Fibroblast of mammary gland (primary cell): ENCODE data around the gene ZDHHC19.
"Not testable (repeated sequence)": the region's sequence is repeated elsewhere in the genome, so short reads cannot be mapped to it uniquely, and the experiment has no call there.

Experiments
- DNase-seq: peaks from one replicate; pipeline ENCODE4 v3.0.0-alpha.2; 2010; ENCODE audit warnings: low read depth
- H3K4me3 ChIP-seq: 2 replicates; pipeline ENCODE4 v1.5.1; 2011; ENCODE audit warnings: low read depth, mild to moderate bottlenecking, low read length, moderate library complexity; ENCODE audit not compliant: control insufficient read depth
- TF ChIP-seq, protein P1 (sequence below): conservative IDR thresholded peaks from 2 replicates; pipeline ENCODE4 v1.5.1; 2011; ENCODE audit warnings: low read depth, low read length, inconsistent platforms; ENCODE audit not compliant: control insufficient read depth, insufficient read depth

Gene ZDHHC19

GRCh38 chr3:196177967-196178366 is 33.2 kb downstream of the ZDHHC19 start:
- no peak for DNase-seq
- TF ChIP-seq, protein P1, sequence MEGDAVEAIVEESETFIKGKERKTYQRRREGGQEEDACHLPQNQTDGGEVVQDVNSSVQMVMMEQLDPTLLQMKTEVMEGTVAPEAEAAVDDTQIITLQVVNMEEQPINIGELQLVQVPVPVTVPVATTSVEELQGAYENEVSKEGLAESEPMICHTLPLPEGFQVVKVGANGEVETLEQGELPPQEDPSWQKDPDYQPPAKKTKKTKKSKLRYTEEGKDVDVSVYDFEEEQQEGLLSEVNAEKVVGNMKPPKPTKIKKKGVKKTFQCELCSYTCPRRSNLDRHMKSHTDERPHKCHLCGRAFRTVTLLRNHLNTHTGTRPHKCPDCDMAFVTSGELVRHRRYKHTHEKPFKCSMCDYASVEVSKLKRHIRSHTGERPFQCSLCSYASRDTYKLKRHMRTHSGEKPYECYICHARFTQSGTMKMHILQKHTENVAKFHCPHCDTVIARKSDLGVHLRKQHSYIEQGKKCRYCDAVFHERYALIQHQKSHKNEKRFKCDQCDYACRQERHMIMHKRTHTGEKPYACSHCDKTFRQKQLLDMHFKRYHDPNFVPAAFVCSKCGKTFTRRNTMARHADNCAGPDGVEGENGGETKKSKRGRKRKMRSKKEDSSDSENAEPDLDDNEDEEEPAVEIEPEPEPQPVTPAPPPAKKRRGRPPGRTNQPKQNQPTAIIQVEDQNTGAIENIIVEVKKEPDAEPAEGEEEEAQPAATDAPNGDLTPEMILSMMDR = no peak
- H3K4me3 ChIP-seq = no peak overlapping the region

DNA sequence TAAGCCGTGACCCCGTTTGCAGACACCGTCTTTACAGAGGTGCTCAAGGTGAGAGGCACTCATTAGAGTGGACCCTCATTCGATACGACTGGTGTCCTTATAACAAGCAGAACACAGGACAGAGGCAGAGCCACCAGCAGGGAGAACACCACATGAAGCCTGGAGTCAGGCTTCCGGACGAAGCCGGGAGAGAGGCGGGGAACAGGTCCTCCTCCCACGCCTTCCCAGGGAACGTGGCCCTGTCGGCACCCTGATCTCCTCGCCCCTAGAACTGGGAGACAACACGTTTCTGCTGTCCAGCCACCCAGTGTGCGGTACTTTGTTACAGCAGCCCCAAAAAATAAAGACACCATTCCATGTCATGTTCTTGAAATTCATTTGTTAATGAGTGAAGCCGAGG is 33.6 kb downstream of the ZDHHC19 start:
- DNase-seq = no peak
- H3K4me3 ChIP-seq = no peak overlapping the region
- TF ChIP-seq, protein P1 = no peak

GRCh38 chr3:196175722-196176121 is 35.5 kb downstream of the ZDHHC19 start:
- no peak overlapping the region for H3K4me3 ChIP-seq
- TF ChIP-seq, protein P1 = no peak
- DNase-seq = no peak

- DNase-seq = no peak
- no peak overlapping the region for H3K4me3 ChIP-seq
- TF ChIP-seq, protein P1 = no peak
Observed at GRCh38 chr3:196175116-196175625, 36.0 kb downstream of the ZDHHC19 start.

- TF ChIP-seq, protein P1 = no peak
- no peak for DNase-seq
- H3K4me3 ChIP-seq = no peak overlapping the region
Observed at GRCh38 chr3:196174652-196175051, 36.5 kb downstream of the ZDHHC19 start.

DNA sequence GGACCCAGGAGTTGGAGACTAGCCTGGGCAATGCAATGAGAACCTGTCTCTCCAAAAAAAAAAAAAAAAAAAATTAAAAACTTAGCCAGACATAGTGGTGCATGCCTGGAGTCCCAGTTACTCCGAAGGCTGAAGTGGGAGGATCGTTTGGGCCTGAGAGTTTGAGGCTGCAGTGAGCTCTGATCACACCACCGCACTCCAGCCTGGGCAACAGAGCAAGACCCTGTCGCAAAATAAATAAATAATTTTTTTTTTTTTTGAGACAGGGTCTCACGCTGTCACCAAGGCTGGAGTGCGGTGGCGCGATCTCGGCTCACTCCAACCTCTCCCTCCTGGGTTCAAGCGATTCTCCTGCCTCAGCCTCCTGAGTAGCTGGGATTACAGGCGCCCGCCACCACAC is 40.9 kb downstream of the ZDHHC19 start:
- not testable (repeated sequence) for H3K4me3 ChIP-seq, DNase-seq

DNA sequence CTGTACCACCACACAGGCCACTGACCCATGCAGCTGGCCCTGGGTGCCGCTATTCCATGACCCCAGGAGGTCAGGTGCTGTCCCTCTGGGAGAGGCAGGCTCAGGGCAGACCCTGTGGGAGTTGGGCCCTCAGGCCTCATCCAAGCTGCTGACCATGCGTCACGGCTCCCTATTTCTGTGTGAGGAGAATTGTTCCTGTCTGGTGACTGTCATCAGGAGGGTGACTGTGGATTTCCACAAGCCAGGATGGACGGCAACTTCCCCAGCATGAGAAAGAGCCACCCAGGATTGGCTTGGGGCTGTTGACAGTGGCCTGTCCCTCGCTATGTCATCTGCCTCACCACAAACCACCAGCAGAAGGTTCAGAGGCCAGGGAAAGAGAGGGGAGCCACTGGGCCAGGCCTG is 41.4 kb downstream of the ZDHHC19 start:
- TF ChIP-seq, protein P1 = no peak
- H3K4me3 ChIP-seq = no peak overlapping the region
- no peak for DNase-seq
